ENCODE measurements around the gene NT5DC2. TPM values are rescaled to one million over a fixed set of nuclear protein-coding genes. Genes with fewer than 3 reads are reported as not detected.

NT5DC2 gene
- total and polyA plus RNA-seq, 10 of the 15 experiments (the other 5 are each of a cell fraction or from before 2014, with no cell fraction given): 21.6 to 135 (median 66.8) TPM

- ChIA-PET SMC1A (ENCODE audit: uncharacterized antibody, unreplicated experiment) (no interaction called here), CTCF (no interaction called here), RAD21 (ENCODE audit: unreplicated experiment) (no interaction called here), POLR2A (no interaction called here)
- H3K4me1 ChIP-seq (ENCODE audit: control insufficient read depth, insufficient read depth, low read length): no peaks in the 10 kb centered on the region
- FAIRE-seq: no peak
- no peaks in the 10 kb centered on the region for H3K9me3 ChIP-seq (replicated peaks; ENCODE audit: control insufficient read depth, insufficient read depth, low read length)
- intact Hi-C loops (cut with micrococcal nuclease; ENCODE audit: unreplicated experiment) (no loop called here), in situ Hi-C loops (cut with MboI) (no loop called here)
- H3K9ac ChIP-seq (ENCODE audit: control insufficient read depth, insufficient read depth, low read length): no peak overlapping the region
- no peak for DNase-seq (ENCODE audit: low read depth, low spot score)
- no peak overlapping the region for H2AFZ ChIP-seq (ENCODE audit: control insufficient read depth, low read depth, low read length)
- H3K27ac ChIP-seq (ENCODE audit: control insufficient read depth, insufficient read depth): no peak overlapping the region
- no peaks in the 10 kb centered on the region for H3K79me2 ChIP-seq (ENCODE audit: control insufficient read depth, insufficient read depth, low read length)
- no TSS peak for BruUV-seq (replicated peaks)
- H3K27me3 ChIP-seq (replicated peaks in 1 of 2; ENCODE audit: control insufficient read depth in 2 of 2, insufficient read depth in 2 of 2, low read length in 1 of 2): no peaks in the 10 kb centered on the region; a peak in 2 of 4 replicates
- WGBS (ENCODE audit: insufficient coverage, insufficient replicate concordance, low lambda C conversion rate, missing lambda C conversion rate): 27% methylated on average over 11 of the region's 11 CpGs
- H3K36me3 ChIP-seq (ENCODE audit: control insufficient read depth in 2 of 2, insufficient read depth in 2 of 2, low read length in 1 of 2): no peaks in the 10 kb centered on the region
- H3K4me2 ChIP-seq (ENCODE audit: control insufficient read depth, insufficient read depth): no peak overlapping the region
- no peak overlapping the region for H3K4me3 ChIP-seq
- no peak for ATAC-seq
- no peaks in the 10 kb centered on the region for H4K20me1 ChIP-seq (ENCODE audit: control insufficient read depth, insufficient read depth)
- no peak for TF ChIP-seq CREM (IDR thresholded peaks at IDR 0.05; ENCODE audit: low read depth)
- TF ChIP-seq CREB1 (IDR thresholded peaks at IDR 0.05; ENCODE audit: low read depth): no peak
- TF ChIP-seq TAF1 (IDR thresholded peaks at IDR 0.05; ENCODE audit: borderline replicate concordance, low read depth, low read length): no peak
- TF ChIP-seq RBBP5 (conservative IDR thresholded peaks at IDR 0.05): no peak
- TF ChIP-seq BRCA1 (IDR thresholded peaks at IDR 0.05; ENCODE audit: low read depth, low read length): no peak
- TF ChIP-seq ZBTB4 (CRISPR knock-in tag; IDR thresholded peaks at IDR 0.05): no peak
- TF ChIP-seq ETV6 (conservative IDR thresholded peaks at IDR 0.05 in 1 of 2, IDR thresholded peaks at IDR 0.05 in 1 of 2; ENCODE audit: borderline replicate concordance in 1 of 2, low read depth in 1 of 2): no peak
- no peak for TF ChIP-seq TARDBP (IDR thresholded peaks at IDR 0.05; ENCODE audit: borderline replicate concordance)
- TF ChIP-seq MEF2A (IDR thresholded peaks at IDR 0.05; ENCODE audit: insufficient read depth, low read depth, low read length): no peak
- TF ChIP-seq ELK1 (IDR thresholded peaks at IDR 0.05; ENCODE audit: low read depth, low read length): no peak
- no peak for TF ChIP-seq BMI1 (IDR thresholded peaks at IDR 0.05; ENCODE audit: borderline replicate concordance)
- no peak for TF ChIP-seq ZNF687 (IDR thresholded peaks at IDR 0.05)
- no peak for TF ChIP-seq POU2F2 (IDR thresholded peaks at IDR 0.05; ENCODE audit: borderline replicate concordance, low read depth, low read length)
- TF ChIP-seq FOS (IDR thresholded peaks at IDR 0.05; ENCODE audit: borderline replicate concordance, extremely low read depth, insufficient read length): no peak
- TF ChIP-seq MTA2 (IDR thresholded peaks at IDR 0.05; ENCODE audit: low read depth): no peak
- no peak for TF ChIP-seq MYB (IDR thresholded peaks at IDR 0.05; ENCODE audit: borderline replicate concordance, low read depth, low read length)
- TF ChIP-seq EGR1 (IDR thresholded peaks at IDR 0.05; ENCODE audit: borderline replicate concordance in 1 of 2, low read depth in 2 of 2, low read length in 2 of 2): no peak
Measured at GRCh38 chr3:52514576-52514975, 19.1 kb downstream of the NT5DC2 start.
